GM18499 (cell line): ENCODE measurements around the gene KLHDC4.
"Not testable (repeated sequence)": the region's sequence is repeated elsewhere in the genome, so short reads cannot be mapped to it uniquely, and the experiment has no call there.

Experiments
- ATAC-seq: cut with Tn5 transposase; IDR thresholded peaks from one replicate; pipeline ENCODE4 v1.9.1; 2021; ENCODE audit warnings: moderate number of reproducible peaks; ENCODE audit not compliant: insufficient read depth, unreplicated experiment

KLHDC4 gene

GRCh38 chr16:87747626-87748414 lies 18.0 kb downstream of the KLHDC4 start:
- ATAC-seq: no peak

- no peak for ATAC-seq
These were observed 19.6 kb downstream of the KLHDC4 start for GRCh38 chr16:87746178-87746577.

GRCh38 chr16:87744750-87745514 lies 20.9 kb downstream of the KLHDC4 start:
- no peak for ATAC-seq

GRCh38 chr16:87742781-87743490 lies 22.9 kb downstream of the KLHDC4 start:
- ATAC-seq: no peak

GRCh38 chr16:87741700-87742415 lies 23.9 kb downstream of the KLHDC4 start:
- no peak for ATAC-seq

- ATAC-seq: no peak
These were observed 24.8 kb downstream of the KLHDC4 start for GRCh38 chr16:87740909-87741424.

- no peak for ATAC-seq
These were observed 25.3 kb downstream of the KLHDC4 start for GRCh38 chr16:87740441-87740840.

GRCh38 chr16:87739801-87740200 lies 26.0 kb downstream of the KLHDC4 start:
- ATAC-seq: no peak

- ATAC-seq: no peak
These were observed 29.8 kb downstream of the KLHDC4 start for GRCh38 chr16:87736008-87736382.

- ATAC-seq: no peak
These were observed 30.3 kb downstream of the KLHDC4 start for GRCh38 chr16:87735270-87736007.

GRCh38 chr16:87734644-87735043 lies 31.1 kb downstream of the KLHDC4 start:
- no peak for ATAC-seq

GRCh38 chr16:87733190-87733589 lies 32.6 kb downstream of the KLHDC4 start:
- ATAC-seq: no peak

GRCh38 chr16:87731607-87732006 lies 34.2 kb downstream of the KLHDC4 start:
- no peak for ATAC-seq

GRCh38 chr16:87729266-87729954 lies 36.4 kb downstream of the KLHDC4 start:
- no peak for ATAC-seq

- ATAC-seq: no peak
These were observed 37.8 kb downstream of the KLHDC4 start for GRCh38 chr16:87728026-87728425.

- no peak for ATAC-seq
These were observed 38.4 kb downstream of the KLHDC4 start for GRCh38 chr16:87727346-87727745.

GRCh38 chr16:87726577-87726976 lies 39.2 kb downstream of the KLHDC4 start:
- ATAC-seq: not testable (repeated sequence)

- ATAC-seq: no peak
These were observed 40.1 kb downstream of the KLHDC4 start for GRCh38 chr16:87725596-87726235.
